ENCODE data around the gene WDR7.

The WDR7 gene

DNA sequence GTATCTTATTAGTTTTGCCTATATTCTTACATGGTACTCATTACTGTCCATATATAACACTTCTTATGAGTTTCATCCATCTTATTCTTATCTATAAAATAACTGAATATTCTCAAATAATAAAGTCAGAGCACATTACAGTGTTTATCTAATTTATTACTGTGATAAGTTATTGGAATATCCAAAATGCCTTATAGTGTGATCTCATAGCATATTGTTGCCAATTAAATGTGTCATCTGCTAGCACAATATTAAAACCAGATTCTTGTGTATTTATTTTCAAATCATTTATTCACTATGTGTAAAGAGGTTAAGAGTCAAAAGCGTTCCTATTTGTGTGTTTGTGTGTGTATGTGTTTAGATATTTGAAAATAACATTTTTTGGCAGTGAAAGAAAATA, 151.9 kb downstream of the WDR7 start:
- Histone ChIP-seq H3K27me3 (ENCODE audit: control insufficient read depth, insufficient read depth, low read length) (no peaks in the 10 kb centered on the region), H3K36me3 (ENCODE audit: control insufficient read depth, insufficient read depth, low read length) (no peaks in the 10 kb centered on the region), H3K9me3 (ENCODE audit: control insufficient read depth, insufficient read depth, low read length) (no peaks in the 10 kb centered on the region), H3K4me3 (ENCODE audit: low read depth, low read length) (no peak overlapping the region), H3K4me1 (ENCODE audit: control insufficient read depth, insufficient read depth, low read length) (peaks cover 8% of the 10 kb centered on the region; the same call in 1 of the 2 replicates), H3K27ac (ENCODE audit: low read depth, low read length) (no peak overlapping the region), H3K9ac (ENCODE audit: low read depth, low read length) (no peak overlapping the region)

DNA sequence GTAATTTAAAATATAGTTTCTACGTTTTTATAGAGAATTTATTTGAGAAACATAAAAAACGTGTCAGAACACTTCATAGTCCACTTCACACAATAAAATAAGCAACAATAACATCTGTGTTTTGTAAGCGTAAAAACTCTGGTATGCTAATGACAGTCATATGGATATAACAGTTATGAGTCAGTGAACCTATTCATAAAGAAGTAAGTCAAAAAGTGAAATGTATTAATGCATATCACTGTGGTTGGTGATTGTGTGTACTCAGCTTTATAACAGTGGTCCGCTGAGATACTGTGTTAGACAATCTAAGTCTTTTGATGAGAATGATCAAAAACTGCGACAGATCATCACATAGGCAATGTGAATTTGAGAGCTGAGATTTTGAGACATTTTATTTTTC, 153.2 kb downstream of the WDR7 start:
- no peaks in the 10 kb centered on the region for H3K9me3 ChIP-seq (ENCODE audit: control insufficient read depth, insufficient read depth, low read length)
- no peak overlapping the region for H3K4me3 ChIP-seq (ENCODE audit: low read depth, low read length)
- no peak overlapping the region for H3K9ac ChIP-seq (ENCODE audit: low read depth, low read length)
- H3K4me1 ChIP-seq (ENCODE audit: control insufficient read depth, insufficient read depth, low read length): peaks cover 8% of the 10 kb centered on the region; the same call in 1 of the 2 replicates
- no peak overlapping the region for H3K27ac ChIP-seq (ENCODE audit: low read depth, low read length)
- H3K36me3 ChIP-seq (ENCODE audit: control insufficient read depth, insufficient read depth, low read length): no peaks in the 10 kb centered on the region
- H3K27me3 ChIP-seq (ENCODE audit: control insufficient read depth, insufficient read depth, low read length): no peaks in the 10 kb centered on the region

DNA sequence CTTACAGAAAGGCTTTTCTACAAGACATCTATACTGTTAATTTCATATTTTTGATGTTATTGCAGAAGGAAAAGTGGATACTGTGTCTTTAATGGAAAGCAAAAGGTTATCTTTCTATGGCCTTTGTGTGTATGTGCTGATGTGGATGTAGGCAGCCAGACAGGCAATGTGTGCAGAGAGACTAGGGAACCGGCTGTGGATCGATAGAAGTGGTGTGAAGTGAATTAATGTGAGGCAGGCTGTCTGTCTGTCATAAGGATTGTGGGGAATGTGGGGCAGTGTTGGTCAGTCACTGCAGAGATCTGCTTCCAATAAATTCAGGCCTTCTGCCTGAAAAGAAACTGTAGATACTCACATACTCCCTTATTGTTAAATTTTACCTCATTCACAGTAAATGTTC, 156.7 kb downstream of the WDR7 start:
- no peak overlapping the region for H3K4me3 ChIP-seq (ENCODE audit: low read depth, low read length)
- no peaks in the 10 kb centered on the region for H3K36me3 ChIP-seq (ENCODE audit: control insufficient read depth, insufficient read depth, low read length)
- no peak overlapping the region for H3K9ac ChIP-seq (ENCODE audit: low read depth, low read length)
- no peaks in the 10 kb centered on the region for H3K27me3 ChIP-seq (ENCODE audit: control insufficient read depth, insufficient read depth, low read length)
- H3K4me1 ChIP-seq (ENCODE audit: control insufficient read depth, insufficient read depth, low read length): peaks cover 8% of the 10 kb centered on the region; the same call in 1 of the 2 replicates
- H3K9me3 ChIP-seq (ENCODE audit: control insufficient read depth, insufficient read depth, low read length): no peaks in the 10 kb centered on the region
- no peak overlapping the region for H3K27ac ChIP-seq (ENCODE audit: low read depth, low read length)

GRCh38 chr18:56812674-56813073, 161.5 kb downstream of the WDR7 start:
- Histone ChIP-seq H3K9me3 (ENCODE audit: control insufficient read depth, insufficient read depth, low read length) (no peaks in the 10 kb centered on the region), H3K27me3 (ENCODE audit: control insufficient read depth, insufficient read depth, low read length) (no peaks in the 10 kb centered on the region), H3K27ac (ENCODE audit: low read depth, low read length) (no peak overlapping the region), H3K4me1 (ENCODE audit: control insufficient read depth, insufficient read depth, low read length) (no peaks in the 10 kb centered on the region), H3K4me3 (ENCODE audit: low read depth, low read length) (no peak overlapping the region), H3K9ac (ENCODE audit: low read depth, low read length) (no peak overlapping the region), H3K36me3 (ENCODE audit: control insufficient read depth, insufficient read depth, low read length) (no peaks in the 10 kb centered on the region)

DNA sequence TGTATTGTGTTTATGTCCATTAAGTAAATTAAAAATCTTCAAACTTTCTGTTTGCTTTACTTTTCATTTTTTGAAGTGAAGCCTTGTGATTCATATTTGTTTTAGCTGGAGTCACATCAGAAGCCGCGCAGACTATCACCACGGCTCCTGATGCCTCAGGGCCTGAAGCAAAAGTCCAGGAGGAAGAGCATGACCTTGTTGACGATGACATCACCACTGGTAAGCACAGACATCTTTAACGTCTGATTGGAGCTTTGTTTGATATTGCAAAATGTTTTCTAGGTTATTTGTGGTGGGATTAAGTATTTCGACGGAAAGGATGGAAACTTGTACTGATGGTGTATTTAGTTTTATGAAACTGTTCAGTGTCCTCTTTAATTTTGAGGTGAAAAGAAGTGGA, 164.8 kb downstream of the WDR7 start:
- H3K9me3 ChIP-seq (ENCODE audit: control insufficient read depth, insufficient read depth, low read length): no peaks in the 10 kb centered on the region
- no peak overlapping the region for H3K9ac ChIP-seq (ENCODE audit: low read depth, low read length)
- no peaks in the 10 kb centered on the region for H3K4me1 ChIP-seq (ENCODE audit: control insufficient read depth, insufficient read depth, low read length)
- H3K36me3 ChIP-seq (ENCODE audit: control insufficient read depth, insufficient read depth, low read length): no peaks in the 10 kb centered on the region
- H3K4me3 ChIP-seq (ENCODE audit: low read depth, low read length): no peak overlapping the region
- no peak overlapping the region for H3K27ac ChIP-seq (ENCODE audit: low read depth, low read length)
- no peaks in the 10 kb centered on the region for H3K27me3 ChIP-seq (ENCODE audit: control insufficient read depth, insufficient read depth, low read length)

- H3K27me3 ChIP-seq (ENCODE audit: control insufficient read depth, insufficient read depth, low read length): no peaks in the 10 kb centered on the region
- H3K4me3 ChIP-seq (ENCODE audit: low read depth, low read length): no peak overlapping the region
- no peaks in the 10 kb centered on the region for H3K9me3 ChIP-seq (ENCODE audit: control insufficient read depth, insufficient read depth, low read length)
- H3K9ac ChIP-seq (ENCODE audit: low read depth, low read length): no peak overlapping the region
- no peaks in the 10 kb centered on the region for H3K36me3 ChIP-seq (ENCODE audit: control insufficient read depth, insufficient read depth, low read length)
- no peaks in the 10 kb centered on the region for H3K4me1 ChIP-seq (ENCODE audit: control insufficient read depth, insufficient read depth, low read length)
- H3K27ac ChIP-seq (ENCODE audit: low read depth, low read length): no peak overlapping the region
Measured at GRCh38 chr18:56823986-56824565, 172.9 kb downstream of the WDR7 start.

GRCh38 chr18:56825321-56825720, 174.2 kb downstream of the WDR7 start:
- no peaks in the 10 kb centered on the region for H3K36me3 ChIP-seq (ENCODE audit: control insufficient read depth, insufficient read depth, low read length)
- no peaks in the 10 kb centered on the region for H3K27me3 ChIP-seq (ENCODE audit: control insufficient read depth, insufficient read depth, low read length)
- H3K9ac ChIP-seq (ENCODE audit: low read depth, low read length): no peak overlapping the region
- no peaks in the 10 kb centered on the region for H3K9me3 ChIP-seq (ENCODE audit: control insufficient read depth, insufficient read depth, low read length)
- H3K4me1 ChIP-seq (ENCODE audit: control insufficient read depth, insufficient read depth, low read length): no peaks in the 10 kb centered on the region
- H3K4me3 ChIP-seq (ENCODE audit: low read depth, low read length): no peak overlapping the region
- H3K27ac ChIP-seq (ENCODE audit: low read depth, low read length): no peak overlapping the region

DNA sequence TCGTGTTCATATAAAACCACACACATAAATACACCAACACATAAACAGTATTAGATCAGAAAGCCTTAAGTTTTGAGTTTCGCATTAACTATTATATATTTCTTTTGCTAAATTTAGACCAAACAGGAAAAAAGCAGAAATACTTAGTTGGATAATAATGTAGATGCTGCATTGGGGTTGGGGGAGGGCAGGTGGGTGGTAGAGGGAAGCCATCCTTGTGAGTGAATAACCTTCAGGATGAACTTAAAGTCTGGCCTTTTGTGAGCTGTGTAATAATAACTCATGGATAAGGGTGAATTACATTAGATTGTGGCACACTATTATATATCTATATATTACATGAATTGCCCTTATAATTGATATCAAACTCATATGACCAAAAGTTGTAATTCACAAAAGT, 174.7 kb downstream of the WDR7 start:
- Histone ChIP-seq H3K36me3 (ENCODE audit: control insufficient read depth, insufficient read depth, low read length) (no peaks in the 10 kb centered on the region), H3K9ac (ENCODE audit: low read depth, low read length) (no peak overlapping the region), H3K27me3 (ENCODE audit: control insufficient read depth, insufficient read depth, low read length) (no peaks in the 10 kb centered on the region), H3K9me3 (ENCODE audit: control insufficient read depth, insufficient read depth, low read length) (no peaks in the 10 kb centered on the region), H3K4me3 (ENCODE audit: low read depth, low read length) (no peak overlapping the region), H3K4me1 (ENCODE audit: control insufficient read depth, insufficient read depth, low read length) (no peaks in the 10 kb centered on the region), H3K27ac (ENCODE audit: low read depth, low read length) (no peak overlapping the region)

DNA sequence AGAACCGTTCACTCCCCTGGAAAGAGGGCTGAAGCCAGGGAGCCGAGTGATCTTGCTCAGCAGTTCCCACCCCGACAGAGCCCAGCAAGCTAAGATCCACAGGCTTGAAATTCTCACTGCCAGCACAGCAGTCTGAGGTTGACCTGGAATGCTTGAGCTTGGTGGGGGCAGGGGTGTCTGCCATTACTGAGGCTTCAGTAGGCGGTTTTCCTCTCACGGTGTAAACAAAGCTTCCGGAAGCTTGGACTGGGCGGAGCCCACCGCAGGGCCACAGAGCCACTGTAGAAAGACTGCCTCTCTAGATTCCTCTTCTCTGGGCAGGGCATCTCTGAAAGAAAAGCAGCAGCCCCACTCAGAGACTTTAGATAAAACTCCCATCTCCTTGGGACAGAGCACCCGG, 180.8 kb downstream of the WDR7 start:
- Histone ChIP-seq H3K27me3 (ENCODE audit: control insufficient read depth, insufficient read depth, low read length) (no peaks in the 10 kb centered on the region), H3K4me3 (ENCODE audit: low read depth, low read length) (no peak overlapping the region), H3K27ac (ENCODE audit: low read depth, low read length) (no peak overlapping the region), H3K9ac (ENCODE audit: low read depth, low read length) (no peak overlapping the region), H3K36me3 (ENCODE audit: control insufficient read depth, insufficient read depth, low read length) (no peaks in the 10 kb centered on the region), H3K4me1 (ENCODE audit: control insufficient read depth, insufficient read depth, low read length) (peaks cover 6% of the 10 kb centered on the region; the same call in 1 of the 2 replicates), H3K9me3 (ENCODE audit: control insufficient read depth, insufficient read depth, low read length) (no peaks in the 10 kb centered on the region)

DNA sequence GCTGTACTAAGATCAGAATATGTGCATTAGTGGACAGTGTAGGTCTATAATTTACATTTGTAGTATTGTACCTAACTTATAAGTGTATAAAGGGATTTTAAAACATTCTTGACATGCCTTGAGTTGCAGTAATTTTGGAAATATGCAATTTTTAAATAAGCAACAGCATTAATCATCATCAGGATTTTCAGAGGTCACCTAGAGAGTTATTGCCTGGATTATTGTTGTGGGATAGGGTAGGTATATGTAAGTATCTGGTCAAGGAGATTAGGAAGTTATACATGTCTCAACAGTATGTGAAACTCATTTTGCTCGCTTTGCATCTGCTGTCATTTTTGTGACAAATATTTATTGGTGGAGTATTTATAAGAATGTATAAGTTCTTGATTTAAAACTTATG, 184.2 kb downstream of the WDR7 start:
- Histone ChIP-seq H3K4me1 (ENCODE audit: control insufficient read depth, insufficient read depth, low read length) (peaks cover 6% of the 10 kb centered on the region; the same call in 1 of the 2 replicates), H3K4me3 (ENCODE audit: low read depth, low read length) (no peak overlapping the region), H3K9me3 (ENCODE audit: control insufficient read depth, insufficient read depth, low read length) (no peaks in the 10 kb centered on the region)

GRCh38 chr18:56836173-56836572, 185.0 kb downstream of the WDR7 start:
- Histone ChIP-seq H3K4me1 (ENCODE audit: control insufficient read depth, insufficient read depth, low read length) (peaks cover 6% of the 10 kb centered on the region; the same call in 1 of the 2 replicates), H3K27me3 (ENCODE audit: control insufficient read depth, insufficient read depth, low read length) (no peaks in the 10 kb centered on the region), H3K36me3 (ENCODE audit: control insufficient read depth, insufficient read depth, low read length) (no peaks in the 10 kb centered on the region), H3K27ac (ENCODE audit: low read depth, low read length) (no peak overlapping the region), H3K9ac (ENCODE audit: low read depth, low read length) (no peak overlapping the region), H3K4me3 (ENCODE audit: low read depth, low read length) (no peak overlapping the region), H3K9me3 (ENCODE audit: control insufficient read depth, insufficient read depth, low read length) (no peaks in the 10 kb centered on the region)

More for the DNA sequence above, 184.2 kb downstream of the WDR7 start:
- H3K36me3 ChIP-seq (ENCODE audit: control insufficient read depth, insufficient read depth, low read length): no peaks in the 10 kb centered on the region
- H3K27ac ChIP-seq (ENCODE audit: low read depth, low read length): no peak overlapping the region
- no peaks in the 10 kb centered on the region for H3K27me3 ChIP-seq (ENCODE audit: control insufficient read depth, insufficient read depth, low read length)
- H3K9ac ChIP-seq (ENCODE audit: low read depth, low read length): no peak overlapping the region

All from HUES48 (cell line).